Transverse colon (tissue), 4 donors: Measurements from ENCODE around the gene JAZF1. TPM values are rescaled to one million over a fixed set of nuclear protein-coding genes. Genes with fewer than 3 reads are reported as not detected.

ENCODE experiments used
- DNase-seq: peaks from one replicate; pipeline ENCODE4 v3.0.0-alpha.2; 2019
- H3K27ac ChIP-seq, 4 donors: fragments of 200-600 bp; sonication (generic); 2 replicates each; pipeline ENCODE4 v1.5.1; 2016 to 2018; ENCODE audit warnings: inconsistent platforms in 4 of 4
- H3K27me3 ChIP-seq: fragments of 200-600 bp; sonication (generic); 2 replicates; pipeline ENCODE4 v1.5.1; 2017; ENCODE audit warnings: inconsistent platforms
- H3K36me3 ChIP-seq, 4 donors: fragments of 200-600 bp; sonication (generic); 2 replicates each; pipeline ENCODE4 v1.5.1; 2017 to 2019; ENCODE audit warnings: inconsistent platforms in 4 of 4
- H3K4me1 ChIP-seq, 4 donors: fragments of 200-600 bp; sonication (generic); 2 replicates each; pipeline ENCODE4 v1.5.1; 2017 to 2020; ENCODE audit warnings: inconsistent platforms in 4 of 4
- H3K4me3 ChIP-seq, 4 donors: fragments of 200-600 bp; sonication (generic); 1 replicate in 1 of 4; 2 replicates in 3 of 4; pipeline versions ENCODE4 v1.5.1 to v1.6.1; 2017 to 2019; ENCODE audit warnings: inconsistent platforms in 4 of 4
- H3K9me3 ChIP-seq, 2 donors: fragments of 200-600 bp; sonication (generic); 2 replicates each; pipeline ENCODE4 v1.5.1; 2017 to 2019; ENCODE audit warnings: inconsistent platforms in 2 of 2
- CTCF ChIP-seq, 5 experiments: fragments of 200-600 bp in 3 of 5; fragments of 450-650 bp in 2 of 5; sonication (generic) in 3 of 5; IDR thresholded peaks; 1 replicate in 2 of 5; 2 replicates in 3 of 5; pipeline ENCODE4 v1.5.1; 2016 to 2017; ENCODE audit warnings: antibody characterized with exemption in 5 of 5, inconsistent platforms in 3 of 5, mild to moderate bottlenecking in 2 of 5, moderate library complexity in 1 of 5
- EP300 ChIP-seq: sonication (generic); formaldehyde crosslinking; IDR thresholded peaks from one replicate; pipeline ENCODE4 v1.6.1; 2017; ENCODE audit warnings: antibody characterized with exemption, low read depth
- POLR2A ChIP-seq: fragments of 450-650 bp; IDR thresholded peaks from one replicate; pipeline ENCODE4 v1.6.1; 2016; ENCODE audit warnings: antibody characterized with exemption, mild to moderate bottlenecking, moderate library complexity
- POLR2AphosphoS5 ChIP-seq, 3 donors: sonication (generic); formaldehyde crosslinking; IDR thresholded peaks; one replicate each; pipeline ENCODE4 v1.6.1; 2016; ENCODE audit warnings: antibody characterized with exemption in 3 of 3
- WGBS, 2 donors: methylation state at CpG; one replicate each; pipeline ENCODE4 v1.1.5; 2018; ENCODE audit warnings: low coverage in 1 of 2; 5-methylcytosine and 5-hydroxymethylcytosine counted together
- in situ Hi-C, 4 donors: fragments of 200-750 bp; cut with MboI; loops; one replicate each; pipeline versions ENCODE4 v1.15.0 to v1.15.1; 2017; ENCODE audit warnings: low sequenced_read_pairs in 3 of 4, low pct_ligation_motif_present in 1 of 4, low pct_unique_long_range_greater_than_20kb in 1 of 4
- intact Hi-C: fragments of 100-400 bp; cut with DNase I; formaldehyde crosslinking; loops from one replicate; pipeline ENCODE4 v1.15.1; 2023; ENCODE audit warnings: low total_unique reads
- total RNA-seq, 4 donors: library from RNA; depleted of rRNA; stranded (reverse); fragments of >200 nt; gene quantifications; one replicate each; pipeline ENCODE4 v1.1.0, GENCODE V29; 2016

Gene JAZF1
- total RNA-seq, 4 donors from 2014 or later, result 11.0 to 12.2 (median 11.5) TPM

- TF ChIP-seq POLR2AphosphoS5 (IDR thresholded peaks at IDR 0.05) (no peak), EP300 (no peak), POLR2A (no peak), CTCF (IDR thresholded peaks at IDR 0.05) (no peak)
- intact Hi-C loops, result loop anchor here (10.0 kb wide), 1 partner anchor 981 kb away; no protein-coding TSS in a partner anchor
- H3K4me1 ChIP-seq, result peaks cover 0 to 45% (median 11%) of the 10 kb centered on the region in 4 donors
- H3K27me3 ChIP-seq, result no peaks in the 10 kb centered on the region
- H3K9me3 ChIP-seq, result no peaks in the 10 kb centered on the region
- no peaks in the 10 kb centered on the region for H3K36me3 ChIP-seq
- H3K4me3 ChIP-seq, result no peak overlapping the region
- H3K27ac ChIP-seq, result peak overlapping the region in 2 of 4 donors; percentile 26 to 27
- DNase-seq, result no peak
- in situ Hi-C loops, result no loop called here
- 79 to 83% methylated on average over 4 of the region's 4 CpGs for WGBS, 2 donors
Measured at GRCh38 chr7:28176174-28176573, 4.4 kb downstream of the JAZF1 start.

DNA sequence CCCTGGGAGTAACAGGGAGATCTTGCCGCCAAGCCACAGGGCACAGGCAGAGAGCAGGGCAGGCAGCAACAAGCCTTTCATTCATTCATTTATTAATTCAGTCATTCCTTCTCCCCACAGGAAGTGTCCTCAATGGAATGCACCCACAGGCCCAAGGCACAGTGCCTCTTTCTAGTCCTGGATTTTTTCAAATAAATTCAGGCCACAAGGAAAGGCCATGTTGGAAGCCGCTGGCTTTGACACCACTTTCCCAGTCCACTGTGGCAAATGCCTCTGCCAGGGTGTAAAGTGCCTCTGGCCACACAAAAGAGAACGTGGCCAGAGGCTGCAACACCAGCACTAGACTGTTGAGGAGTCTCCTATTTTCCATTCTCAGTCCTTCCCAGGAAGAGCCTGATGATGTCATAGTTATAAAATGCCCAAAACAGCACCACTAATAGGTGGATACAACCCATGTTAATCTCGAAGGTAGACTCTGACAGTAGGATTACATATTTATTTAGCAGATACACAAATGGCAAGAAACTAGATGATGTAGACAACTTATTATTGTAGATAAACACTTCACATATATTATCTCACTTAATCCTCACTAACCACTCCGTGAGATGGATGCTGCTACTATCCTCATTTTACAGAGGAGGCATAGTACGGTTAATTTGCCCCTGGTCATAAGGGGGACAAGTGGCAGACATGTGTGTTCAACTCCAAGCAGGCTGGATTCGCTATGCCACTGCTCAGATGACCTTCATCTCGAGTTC, 5.5 kb downstream of the JAZF1 start:
- no peaks in the 10 kb centered on the region for H3K27me3 ChIP-seq
- intact Hi-C loops (loop anchor here (10.0 kb wide), 1 partner anchor 980 kb away; no protein-coding TSS in a partner anchor), in situ Hi-C loops (no loop called here)
- WGBS, 2 donors, result 89 to 100% methylated on average over 1 to 8 of the region's 8 CpGs
- no peaks in the 10 kb centered on the region for H3K9me3 ChIP-seq
- no peak for TF ChIP-seq POLR2AphosphoS5 (IDR thresholded peaks at IDR 0.05)
- no peak for TF ChIP-seq CTCF (IDR thresholded peaks at IDR 0.05)
- TF ChIP-seq EP300, result no peak
- TF ChIP-seq POLR2A, result no peak
- H3K27ac ChIP-seq, result peak overlapping the region in 1 of 4 donors; percentile 41
- DNase-seq, result no peak
- H3K4me1 ChIP-seq, result peaks cover 0 to 40% (median 7%) of the 10 kb centered on the region in 4 donors
- no peak overlapping the region for H3K4me3 ChIP-seq
- H3K36me3 ChIP-seq, result no peaks in the 10 kb centered on the region

GRCh38 chr7:28174442-28174841, 6.2 kb downstream of the JAZF1 start:
- WGBS, 2 donors, result 82 to 95% methylated on average over 5 of the region's 5 CpGs

More at GRCh38 chr7:28174442-28174841, 6.2 kb downstream of the JAZF1 start:
- Histone ChIP-seq H3K27me3 (no peaks in the 10 kb centered on the region), H3K4me1 (peaks cover 0 to 43% (median 7%) of the 10 kb centered on the region in 4 donors), H3K27ac (peak overlapping the region in 1 of 4 donors; percentile 34), H3K9me3 (no peaks in the 10 kb centered on the region), H3K36me3 (no peaks in the 10 kb centered on the region), H3K4me3 (no peak overlapping the region)
- in situ Hi-C loops, result no loop called here
- intact Hi-C loops, result loop anchor here (10.0 kb wide), 1 partner anchor 980 kb away; no protein-coding TSS in a partner anchor
- no peak for DNase-seq
- TF ChIP-seq POLR2AphosphoS5 (IDR thresholded peaks at IDR 0.05) (no peak), EP300 (no peak), CTCF (IDR thresholded peaks at IDR 0.05) (no peak), POLR2A (no peak)
